Measurements from ENCODE around the gene CCDC9. TPM values are rescaled to one million over a fixed set of nuclear protein-coding genes. Genes with fewer than 3 reads are reported as not detected.

The CCDC9 gene
- total and polyA plus RNA-seq, 4 donors: 1.4 to 8.1 (median 5.4) TPM

DNA sequence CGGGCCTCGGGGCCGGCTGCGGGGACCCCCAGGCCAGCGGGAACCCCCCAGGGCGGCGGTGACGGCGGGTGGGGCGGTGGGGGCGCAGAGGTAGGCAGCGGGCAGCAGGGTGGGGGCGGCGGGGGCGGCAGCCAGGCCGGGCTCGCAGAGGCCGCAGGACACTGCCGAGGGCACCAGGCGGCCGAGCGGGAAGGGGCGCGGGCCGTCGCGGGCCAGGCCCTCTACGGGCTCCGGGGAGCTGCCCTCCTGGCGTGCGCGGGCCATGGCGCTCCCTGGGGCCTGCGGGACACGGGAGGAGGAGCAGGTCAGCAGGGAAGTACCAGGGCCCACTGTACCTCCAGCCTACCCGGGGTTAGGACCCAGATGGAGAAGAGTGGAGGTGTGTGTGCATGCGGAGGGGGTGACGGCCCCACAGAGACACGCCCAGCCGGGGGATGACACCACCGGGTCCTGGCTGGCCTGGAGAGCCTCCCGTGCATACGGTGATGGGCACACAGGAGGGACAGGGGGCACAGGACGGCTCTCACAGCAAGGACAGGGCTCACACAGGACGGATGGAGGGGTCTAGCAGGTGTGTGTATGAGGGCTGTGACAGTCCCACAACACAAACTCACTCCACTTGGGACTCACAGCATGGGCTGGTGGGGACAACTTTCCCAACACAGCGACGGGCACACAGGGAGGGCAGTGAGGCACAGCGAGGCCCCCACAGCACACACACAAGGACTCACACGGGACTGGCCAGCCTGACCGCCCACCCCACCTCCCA, 28.0 kb upstream of the CCDC9 start (continued):
- no peak for TF ChIP-seq RAD21 (IDR thresholded peaks at IDR 0.05)
- TF ChIP-seq HNF4A (conservative IDR thresholded peaks at IDR 0.05): no peak
- TF ChIP-seq, protein P1, sequence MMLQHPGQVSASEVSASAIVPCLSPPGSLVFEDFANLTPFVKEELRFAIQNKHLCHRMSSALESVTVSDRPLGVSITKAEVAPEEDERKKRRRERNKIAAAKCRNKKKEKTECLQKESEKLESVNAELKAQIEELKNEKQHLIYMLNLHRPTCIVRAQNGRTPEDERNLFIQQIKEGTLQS (IDR thresholded peaks at IDR 0.05): no peak

DNA sequence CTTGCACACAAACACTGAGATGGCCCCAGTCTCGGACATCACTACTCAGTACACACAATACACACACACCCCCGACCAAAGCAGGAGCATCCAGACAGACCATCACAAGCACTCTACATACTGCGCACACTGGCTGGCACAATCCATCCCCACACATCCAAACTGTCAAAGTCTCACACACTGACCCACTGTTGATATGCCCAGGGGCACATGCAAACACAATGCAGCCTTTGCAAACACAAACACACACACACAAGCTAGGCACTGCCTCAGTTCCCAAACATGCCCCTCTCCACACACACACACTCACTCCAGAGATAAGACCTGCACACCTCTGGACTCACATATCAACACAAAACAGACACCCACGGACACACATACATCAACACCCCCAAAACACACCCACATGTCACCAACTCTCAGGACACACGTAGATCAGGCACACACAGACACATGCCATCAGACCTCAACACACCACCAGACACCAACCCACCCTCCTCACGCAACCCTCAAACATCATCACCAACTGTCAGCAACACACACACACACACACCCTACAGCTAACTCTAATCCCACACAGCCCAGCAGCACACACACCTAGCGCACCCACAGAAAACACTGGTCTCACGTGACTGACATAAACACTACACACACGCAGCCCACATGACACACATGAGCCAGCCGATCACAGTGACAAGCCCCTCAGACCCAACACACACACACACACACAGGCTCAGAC, 27.2 kb upstream of the CCDC9 start:
- no peak overlapping the region for H3K9ac ChIP-seq (ENCODE audit: low read depth in 1 of 2, low read length in 2 of 2)
- H3K27ac ChIP-seq (ENCODE audit: low read depth in 1 of 2, low read length in 2 of 2): peak overlapping the region; percentile 98
- H3K4me3 ChIP-seq (ENCODE audit: low read depth in 1 of 3, low read length in 3 of 3): peak overlapping the region in 2 of 3 donors; percentile 1 to 73
- peak; percentile 52 for DNase-seq (ENCODE audit: low spot score)
- 42% methylated on average over 10 of the region's 10 CpGs for whole genome bisulfite sequencing
- no peaks in the 10 kb centered on the region for H3K9me3 ChIP-seq (ENCODE audit: control insufficient read depth in 4 of 4, low read length in 3 of 4)
- no peaks in the 10 kb centered on the region for H3K27me3 ChIP-seq (ENCODE audit: control insufficient read depth in 4 of 4, insufficient read depth in 4 of 4, low read length in 3 of 4)
- H3K36me3 ChIP-seq (ENCODE audit: control insufficient read depth in 4 of 4, insufficient read depth in 3 of 4, low read depth in 1 of 4, low read length in 3 of 4): peaks cover 0 to 3% (median 0%) of the 10 kb centered on the region in 4 donors
- TF ChIP-seq FOXA2 (IDR thresholded peaks at IDR 0.05): no peak
- TF ChIP-seq, protein P2, sequence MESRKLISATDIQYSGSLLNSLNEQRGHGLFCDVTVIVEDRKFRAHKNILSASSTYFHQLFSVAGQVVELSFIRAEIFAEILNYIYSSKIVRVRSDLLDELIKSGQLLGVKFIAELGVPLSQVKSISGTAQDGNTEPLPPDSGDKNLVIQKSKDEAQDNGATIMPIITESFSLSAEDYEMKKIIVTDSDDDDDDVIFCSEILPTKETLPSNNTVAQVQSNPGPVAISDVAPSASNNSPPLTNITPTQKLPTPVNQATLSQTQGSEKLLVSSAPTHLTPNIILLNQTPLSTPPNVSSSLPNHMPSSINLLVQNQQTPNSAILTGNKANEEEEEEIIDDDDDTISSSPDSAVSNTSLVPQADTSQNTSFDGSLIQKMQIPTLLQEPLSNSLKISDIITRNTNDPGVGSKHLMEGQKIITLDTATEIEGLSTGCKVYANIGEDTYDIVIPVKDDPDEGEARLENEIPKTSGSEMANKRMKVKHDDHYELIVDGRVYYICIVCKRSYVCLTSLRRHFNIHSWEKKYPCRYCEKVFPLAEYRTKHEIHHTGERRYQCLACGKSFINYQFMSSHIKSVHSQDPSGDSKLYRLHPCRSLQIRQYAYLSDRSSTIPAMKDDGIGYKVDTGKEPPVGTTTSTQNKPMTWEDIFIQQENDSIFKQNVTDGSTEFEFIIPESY (IDR thresholded peaks at IDR 0.05): no peak
- no peak for TF ChIP-seq HNF4A (conservative IDR thresholded peaks at IDR 0.05)
- TF ChIP-seq, protein P3, sequence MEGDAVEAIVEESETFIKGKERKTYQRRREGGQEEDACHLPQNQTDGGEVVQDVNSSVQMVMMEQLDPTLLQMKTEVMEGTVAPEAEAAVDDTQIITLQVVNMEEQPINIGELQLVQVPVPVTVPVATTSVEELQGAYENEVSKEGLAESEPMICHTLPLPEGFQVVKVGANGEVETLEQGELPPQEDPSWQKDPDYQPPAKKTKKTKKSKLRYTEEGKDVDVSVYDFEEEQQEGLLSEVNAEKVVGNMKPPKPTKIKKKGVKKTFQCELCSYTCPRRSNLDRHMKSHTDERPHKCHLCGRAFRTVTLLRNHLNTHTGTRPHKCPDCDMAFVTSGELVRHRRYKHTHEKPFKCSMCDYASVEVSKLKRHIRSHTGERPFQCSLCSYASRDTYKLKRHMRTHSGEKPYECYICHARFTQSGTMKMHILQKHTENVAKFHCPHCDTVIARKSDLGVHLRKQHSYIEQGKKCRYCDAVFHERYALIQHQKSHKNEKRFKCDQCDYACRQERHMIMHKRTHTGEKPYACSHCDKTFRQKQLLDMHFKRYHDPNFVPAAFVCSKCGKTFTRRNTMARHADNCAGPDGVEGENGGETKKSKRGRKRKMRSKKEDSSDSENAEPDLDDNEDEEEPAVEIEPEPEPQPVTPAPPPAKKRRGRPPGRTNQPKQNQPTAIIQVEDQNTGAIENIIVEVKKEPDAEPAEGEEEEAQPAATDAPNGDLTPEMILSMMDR (IDR thresholded peaks at IDR 0.05; ENCODE audit: low read depth, low read length, missing input control): no peak
- no peak for TF ChIP-seq EGR1 (IDR thresholded peaks at IDR 0.05; ENCODE audit: low read depth in 2 of 2)
- TF ChIP-seq HNF4G (IDR thresholded peaks at IDR 0.05): no peak
- no peak for TF ChIP-seq YY1 (IDR thresholded peaks at IDR 0.05)
- TF ChIP-seq NR2F2 (IDR thresholded peaks at IDR 0.05): no peak
- H3K4me1 ChIP-seq (ENCODE audit: control insufficient read depth in 4 of 4, insufficient read depth in 4 of 4, low read length in 3 of 4): peaks cover 9 to 42% (median 29%) of the 10 kb centered on the region in 4 donors

DNA sequence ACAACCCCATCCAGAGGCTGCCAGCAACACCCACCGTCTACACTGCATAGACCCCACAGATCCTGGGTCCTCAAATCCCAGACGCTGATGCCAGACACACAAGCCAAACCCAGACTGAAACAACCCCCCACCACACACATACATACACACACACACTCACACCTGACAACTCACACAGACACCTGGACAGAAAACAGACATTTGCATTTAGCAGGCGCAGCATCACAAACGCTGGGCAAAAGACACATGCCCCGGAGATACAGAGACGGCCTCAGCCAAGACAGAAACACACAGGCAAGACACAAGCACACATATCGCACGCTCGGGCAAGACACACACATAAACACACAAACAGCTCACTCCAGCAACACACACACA, 26.7 kb upstream of the CCDC9 start:
- peaks cover 9 to 42% (median 29%) of the 10 kb centered on the region in 4 donors for H3K4me1 ChIP-seq (ENCODE audit: control insufficient read depth in 4 of 4, insufficient read depth in 4 of 4, low read length in 3 of 4)
- DNase-seq (ENCODE audit: low spot score): peak; percentile 47
- TF ChIP-seq, protein P1 (IDR thresholded peaks at IDR 0.05): no peak
- no peak for TF ChIP-seq SP1 (IDR thresholded peaks at IDR 0.05)
- TF ChIP-seq, protein P3 (IDR thresholded peaks at IDR 0.05; ENCODE audit: low read depth, low read length, missing input control): no peak
- TF ChIP-seq NR2F2 (IDR thresholded peaks at IDR 0.05): no peak
- TF ChIP-seq TAF1 (conservative IDR thresholded peaks at IDR 0.05): no peak
- TF ChIP-seq HNF4G (IDR thresholded peaks at IDR 0.05): no peak
- TF ChIP-seq FOXA1 (IDR thresholded peaks at IDR 0.05): no peak
- TF ChIP-seq JUND (IDR thresholded peaks at IDR 0.05): no peak
- no peak for TF ChIP-seq FOXA2 (IDR thresholded peaks at IDR 0.05)
- TF ChIP-seq, protein P4, sequence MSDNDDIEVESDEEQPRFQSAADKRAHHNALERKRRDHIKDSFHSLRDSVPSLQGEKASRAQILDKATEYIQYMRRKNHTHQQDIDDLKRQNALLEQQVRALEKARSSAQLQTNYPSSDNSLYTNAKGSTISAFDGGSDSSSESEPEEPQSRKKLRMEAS (IDR thresholded peaks at IDR 0.05): no peak
- TF ChIP-seq, protein P2 (IDR thresholded peaks at IDR 0.05): no peak
- no peak for TF ChIP-seq RAD21 (IDR thresholded peaks at IDR 0.05)
- no peak for TF ChIP-seq EGR1 (IDR thresholded peaks at IDR 0.05; ENCODE audit: low read depth in 2 of 2)

More for the DNA sequence above, 26.7 kb upstream of the CCDC9 start:
- H3K9me3 ChIP-seq (ENCODE audit: control insufficient read depth in 4 of 4, low read length in 3 of 4): no peaks in the 10 kb centered on the region
- peak overlapping the region in 1 of 2 donors; percentile 44 for H3K9ac ChIP-seq (ENCODE audit: low read depth in 1 of 2, low read length in 2 of 2)
- no peaks in the 10 kb centered on the region for H3K27me3 ChIP-seq (ENCODE audit: control insufficient read depth in 4 of 4, insufficient read depth in 4 of 4, low read length in 3 of 4)
- H3K27ac ChIP-seq (ENCODE audit: low read depth in 1 of 2, low read length in 2 of 2): peak overlapping the region; percentile 8 to 73
- peak overlapping the region in 2 of 3 donors; percentile 2 to 90 for H3K4me3 ChIP-seq (ENCODE audit: low read depth in 1 of 3, low read length in 3 of 3)
- H3K36me3 ChIP-seq (ENCODE audit: control insufficient read depth in 4 of 4, insufficient read depth in 3 of 4, low read depth in 1 of 4, low read length in 3 of 4): peaks cover 0 to 3% (median 0%) of the 10 kb centered on the region in 4 donors
- 11% methylated on average over 9 of the region's 9 CpGs for WGBS
